ENCODE data around the gene CTIF.

DNA sequence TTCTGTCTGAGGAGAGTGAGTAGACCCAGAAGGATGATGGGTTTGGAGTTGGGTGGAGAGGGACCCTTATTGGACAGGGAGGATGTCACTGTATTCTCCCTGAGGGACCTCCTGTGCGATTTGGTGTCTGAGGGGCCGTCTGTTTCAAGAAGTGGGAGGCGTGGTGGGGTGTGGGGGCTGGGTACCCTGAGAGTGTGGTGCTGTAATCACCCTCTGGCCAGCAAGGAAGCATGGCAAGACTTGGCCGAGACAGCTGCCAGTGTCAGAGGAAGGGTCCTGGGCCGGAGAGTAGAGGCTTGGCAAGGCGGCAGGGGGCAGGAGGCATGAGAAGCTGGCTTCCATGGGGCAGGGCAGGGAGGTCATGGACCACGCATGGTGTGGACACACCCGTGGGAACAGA is 43.1 kb downstream of the CTIF start:
- TF ChIP-seq POLR2A (IDR thresholded peaks at IDR 0.05; ENCODE audit: low read depth, low read length) (no peak), POLR2AphosphoS5 (IDR thresholded peaks at IDR 0.05; ENCODE audit: low read depth, low read length) (no peak)
